Measurements from ENCODE around the gene ATP13A5.

ATP13A5 gene

DNA sequence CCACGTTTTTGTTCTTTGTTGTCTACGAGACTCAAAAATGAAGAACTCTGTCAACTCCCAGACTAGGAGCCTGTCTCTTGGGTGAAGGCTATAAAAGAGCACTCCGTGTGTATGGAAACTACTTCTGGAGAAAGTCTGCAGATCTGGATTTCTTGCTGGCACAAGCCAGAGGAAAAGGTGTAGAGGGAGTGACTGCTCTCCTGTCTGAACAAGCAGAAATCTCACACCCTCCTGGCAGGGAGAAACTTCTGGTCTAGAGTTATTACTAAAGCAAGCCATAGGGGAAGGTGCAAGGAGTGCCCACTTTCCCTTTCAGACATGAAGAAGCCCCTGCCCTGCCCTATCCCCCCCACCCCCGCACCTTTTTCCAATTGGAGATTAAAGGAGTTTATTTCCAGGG is 128.1 kb downstream of the ATP13A5 start:
- DNase-seq, result no peak

DNA sequence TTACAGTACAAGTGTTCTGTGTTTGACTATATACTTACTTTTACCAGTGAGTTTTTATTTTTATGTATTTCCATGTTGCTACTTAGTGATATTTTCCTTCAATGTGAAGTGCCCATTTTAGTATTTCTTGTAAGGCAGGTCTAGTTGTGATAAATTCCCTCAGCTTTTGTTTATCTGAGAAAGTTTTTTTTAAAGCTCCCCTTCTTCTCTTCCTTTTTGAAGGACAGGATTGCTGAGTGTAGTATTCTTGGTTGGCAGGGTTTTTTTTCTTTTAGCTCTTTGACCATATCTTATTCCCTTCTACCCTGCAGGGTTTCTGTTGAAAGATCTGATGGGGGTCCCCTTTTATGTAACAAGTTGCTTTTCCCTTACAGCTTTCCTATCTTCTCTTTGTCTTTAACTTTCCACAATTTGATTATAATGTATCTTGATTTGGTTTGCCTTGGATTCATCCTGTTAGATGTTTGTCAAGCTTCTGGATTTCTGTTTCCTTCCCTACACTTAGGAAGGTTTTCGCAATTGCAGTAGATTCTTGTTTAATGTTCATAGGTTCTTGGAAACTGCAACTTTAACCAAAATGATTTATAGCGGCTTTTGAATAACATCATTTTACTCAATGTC is 129.6 kb downstream of the ATP13A5 start:
- no peak for DNase-seq

DNA sequence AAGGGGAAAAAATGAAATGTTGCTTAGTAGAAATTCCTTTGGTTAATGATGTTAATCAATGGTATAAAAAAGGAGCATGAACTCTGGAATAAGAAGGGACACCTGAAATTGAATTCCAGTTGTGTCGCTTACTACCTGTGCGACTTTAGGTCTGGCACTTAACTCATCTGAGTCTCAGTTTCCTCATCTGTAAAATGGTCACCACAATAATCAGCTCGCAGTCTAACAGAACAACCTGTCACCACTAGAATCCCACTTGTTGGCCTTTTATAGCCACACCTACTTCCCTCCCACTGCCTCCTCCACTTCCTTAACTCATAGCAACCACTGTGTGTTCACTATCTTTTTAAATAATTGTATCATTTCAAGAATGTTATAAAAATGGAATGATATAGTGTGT is 135.0 kb downstream of the ATP13A5 start:
- no peak for DNase-seq

DNA sequence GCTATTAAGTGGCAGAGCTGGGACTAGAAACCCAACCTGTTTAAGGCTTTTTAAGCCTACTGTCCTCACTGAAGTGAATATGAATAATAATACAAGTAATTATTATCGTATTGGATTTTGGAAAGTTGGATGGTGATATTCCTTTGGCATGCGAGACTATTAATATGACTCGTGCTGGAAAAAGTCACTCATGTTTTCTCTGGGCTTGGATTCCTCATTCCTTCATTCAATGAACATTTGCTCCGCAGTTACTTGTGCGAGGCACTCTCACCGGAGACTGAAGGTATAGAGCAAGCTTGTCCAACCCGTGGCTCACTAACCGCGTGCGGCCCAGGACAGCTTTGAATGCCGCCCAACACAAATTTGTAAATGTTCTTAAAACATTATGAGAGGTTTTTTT is 136.8 kb downstream of the ATP13A5 start:
- no peak for DNase-seq

DNA sequence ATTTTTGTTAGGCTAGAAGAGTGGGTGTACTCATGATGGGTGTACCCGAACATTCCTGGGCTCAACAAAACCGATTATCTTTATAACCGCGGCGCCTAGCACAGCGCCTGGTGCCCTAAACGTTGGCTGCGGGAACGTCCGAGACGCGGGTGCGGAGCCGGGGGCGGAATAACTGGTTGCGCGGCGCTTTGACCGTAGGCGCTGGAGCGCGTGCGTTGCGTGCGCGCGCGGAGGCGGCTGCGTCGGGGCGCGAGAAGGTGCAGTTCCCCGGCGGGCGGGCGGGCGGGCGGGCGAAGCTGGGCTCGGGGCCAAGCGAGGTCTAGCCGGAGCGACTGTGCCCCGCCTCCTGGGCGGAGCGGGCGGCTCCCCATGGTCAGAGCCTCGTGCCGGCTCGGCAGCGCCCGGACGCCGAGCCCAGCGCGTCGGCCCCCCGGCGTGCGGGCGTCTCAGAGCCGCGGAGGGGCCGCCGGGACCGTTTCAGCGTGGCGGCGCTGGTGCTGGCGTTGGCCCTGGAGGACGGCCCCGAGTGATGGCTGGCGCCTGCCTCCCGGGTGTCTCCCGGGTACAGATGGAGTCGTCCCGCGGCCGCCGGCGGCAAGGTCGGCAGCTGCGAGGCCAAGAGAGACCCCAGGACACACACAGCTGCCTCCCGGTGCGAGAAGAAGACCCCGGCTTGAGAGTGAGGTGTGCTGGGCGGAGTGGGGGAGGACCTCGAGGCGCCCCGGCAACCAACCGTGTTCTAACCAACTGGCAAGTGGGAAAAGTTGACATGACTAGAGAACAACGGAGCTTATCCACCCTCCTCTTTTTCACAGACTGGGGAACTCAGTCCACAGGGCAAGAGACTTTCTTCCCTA is 137.5 kb downstream of the ATP13A5 start, which contains the start of gene PLAAT1:
PLAAT1 (plus strand) TSS at position 373 of the 857 bp plus-strand sequence. CDS start 14,429 bp downstream, outside the sequence.
- DNase-seq, result peak; percentile 37 to 90

DNA sequence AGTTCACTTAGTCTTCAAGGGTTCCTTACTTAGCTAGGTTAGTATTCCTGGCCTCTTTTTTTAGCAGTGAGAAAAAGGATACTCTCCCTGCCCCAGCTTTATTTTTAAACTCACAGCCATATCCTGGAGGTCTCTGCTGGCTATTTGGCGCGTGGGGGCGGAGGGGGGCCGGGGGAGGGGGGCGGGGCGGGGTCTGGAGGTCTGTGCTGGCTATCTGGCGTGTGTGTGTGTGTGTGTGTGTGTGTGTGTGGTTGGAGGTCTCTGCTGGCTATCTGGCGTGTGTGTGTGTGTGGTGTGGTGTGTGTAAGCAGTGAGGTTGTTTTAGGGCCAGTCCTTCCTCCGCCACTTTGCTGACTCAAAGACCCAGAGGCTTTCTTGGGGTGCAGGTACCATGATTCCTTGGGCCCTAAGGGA is 138.1 kb downstream of the ATP13A5 start:
- DNase-seq, result no peak

DNA sequence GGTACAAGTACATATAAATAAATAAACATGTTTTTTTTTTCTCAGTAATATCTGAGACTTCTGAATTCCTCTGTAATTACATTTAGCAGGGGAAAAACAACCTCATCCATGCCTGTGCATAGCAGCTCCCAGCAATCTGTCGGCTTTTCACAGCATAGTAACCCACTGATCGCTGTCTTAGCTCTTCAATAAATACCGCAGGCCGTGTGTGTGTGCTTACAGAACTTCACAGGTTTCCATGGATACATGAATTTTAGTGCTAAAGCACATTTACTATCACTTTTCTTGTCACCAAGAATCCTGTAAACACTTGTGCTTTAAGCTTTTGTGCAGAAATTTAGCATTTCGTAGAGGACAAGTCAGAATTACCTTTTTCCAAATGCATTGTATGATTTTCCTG is 141.5 kb downstream of the ATP13A5 start:
- DNase-seq, result no peak

DNA sequence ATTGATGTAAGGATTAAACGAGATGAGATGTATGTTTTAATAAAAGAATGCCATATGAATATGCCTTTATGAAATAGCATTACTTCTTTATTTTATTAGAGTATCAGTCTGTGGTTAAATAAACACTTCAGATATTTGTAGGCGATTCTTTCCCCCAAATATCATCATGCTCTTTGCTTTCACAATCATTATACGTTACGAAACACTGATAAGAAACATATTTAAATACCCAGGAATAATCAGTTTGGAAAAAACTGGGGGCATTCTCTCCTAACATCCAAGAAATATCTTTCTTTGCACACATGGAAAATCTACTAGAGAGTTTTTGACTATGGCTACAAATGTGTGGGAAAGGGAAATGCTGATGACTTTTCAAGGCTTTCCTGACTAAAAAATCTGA is 142.0 kb downstream of the ATP13A5 start:
- DNase-seq, result no peak

DNA sequence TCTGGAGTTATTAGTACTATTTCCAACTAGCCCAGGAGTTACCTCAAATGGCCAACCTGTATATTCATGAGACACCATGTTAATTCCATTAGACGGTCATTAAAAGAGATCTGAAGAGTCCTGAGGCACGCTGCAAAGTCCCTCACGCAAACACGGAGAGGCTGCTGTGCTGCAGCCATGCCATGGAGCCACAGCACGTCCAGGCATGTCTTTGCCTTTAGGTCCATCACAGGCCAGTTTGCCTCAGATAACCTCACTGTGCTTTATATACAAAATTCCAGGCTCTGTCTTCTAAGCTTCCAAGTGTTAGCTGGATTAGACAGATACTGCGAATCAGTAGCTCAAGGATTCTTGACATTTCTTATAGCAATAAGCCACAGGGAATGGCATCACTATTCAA is 147.4 kb downstream of the ATP13A5 start:
- DNase-seq, result no peak

DNA sequence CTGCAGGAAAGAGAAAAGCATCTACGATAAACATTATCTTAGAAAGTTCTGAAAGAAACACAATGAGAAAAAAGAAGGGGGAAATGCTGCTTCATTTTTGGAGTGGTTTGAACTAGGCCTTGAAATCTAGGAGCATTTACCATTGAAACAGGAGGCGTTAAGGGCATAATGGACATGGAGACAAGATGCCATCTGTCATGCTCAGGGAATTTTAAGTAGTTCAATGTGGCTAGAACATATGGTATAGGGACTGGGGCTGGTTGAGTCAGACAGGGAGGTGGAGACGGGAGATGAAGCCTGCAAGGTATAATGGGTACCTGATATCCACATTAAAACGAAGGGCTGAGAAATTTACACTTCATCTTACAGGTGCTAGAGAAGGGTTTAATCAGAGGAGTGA is 147.9 kb downstream of the ATP13A5 start:
- DNase-seq, result peak in 1 of 2 experiments; percentile 36

DNA sequence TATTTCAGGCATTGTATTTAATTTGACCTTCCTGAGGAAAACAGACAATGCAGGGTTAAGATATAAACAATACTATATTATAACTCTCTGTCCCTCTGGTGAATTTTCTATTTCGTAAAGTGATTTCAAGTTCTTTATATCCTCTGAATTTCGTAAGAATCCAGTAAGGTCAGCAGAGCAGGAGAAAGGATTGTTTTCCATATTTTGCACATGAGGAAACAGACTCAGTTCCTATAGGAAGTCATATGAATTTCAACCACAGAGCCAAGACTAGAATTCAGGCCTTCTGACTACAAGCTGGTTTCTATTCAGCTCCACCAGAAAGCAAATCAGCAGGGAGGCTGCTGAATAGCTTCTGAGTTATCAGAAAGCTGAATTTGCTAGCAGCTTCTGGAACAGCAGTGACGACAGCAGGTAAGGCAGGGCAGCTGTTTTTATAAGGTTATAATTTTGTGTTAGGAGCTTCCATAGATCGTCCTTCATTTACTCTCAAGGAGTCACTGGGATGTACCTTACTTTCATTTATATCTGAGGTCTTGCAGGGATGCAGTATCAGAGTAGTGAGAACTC is 148.6 kb downstream of the ATP13A5 start:
- DNase-seq, result no peak

DNA sequence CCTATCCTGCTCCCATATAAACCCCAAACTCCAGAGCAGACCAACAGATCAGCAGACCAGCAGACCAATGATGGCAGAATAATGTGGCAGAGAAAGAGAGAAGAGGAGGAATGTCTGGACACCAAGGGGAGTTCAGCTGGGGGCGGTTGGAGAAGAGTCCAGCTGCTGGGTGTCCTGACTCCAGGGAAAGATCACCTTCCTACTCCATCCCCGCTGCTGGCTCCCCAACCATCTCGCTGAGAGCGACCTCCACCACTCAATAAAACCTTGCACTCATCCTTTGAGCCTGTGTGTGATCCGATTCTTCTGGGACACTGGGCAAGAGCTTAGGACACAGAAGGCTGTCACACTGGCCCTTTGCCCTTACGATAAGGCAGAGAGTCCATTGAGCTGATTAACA is 150.3 kb downstream of the ATP13A5 start:
- no peak for DNase-seq

DNA sequence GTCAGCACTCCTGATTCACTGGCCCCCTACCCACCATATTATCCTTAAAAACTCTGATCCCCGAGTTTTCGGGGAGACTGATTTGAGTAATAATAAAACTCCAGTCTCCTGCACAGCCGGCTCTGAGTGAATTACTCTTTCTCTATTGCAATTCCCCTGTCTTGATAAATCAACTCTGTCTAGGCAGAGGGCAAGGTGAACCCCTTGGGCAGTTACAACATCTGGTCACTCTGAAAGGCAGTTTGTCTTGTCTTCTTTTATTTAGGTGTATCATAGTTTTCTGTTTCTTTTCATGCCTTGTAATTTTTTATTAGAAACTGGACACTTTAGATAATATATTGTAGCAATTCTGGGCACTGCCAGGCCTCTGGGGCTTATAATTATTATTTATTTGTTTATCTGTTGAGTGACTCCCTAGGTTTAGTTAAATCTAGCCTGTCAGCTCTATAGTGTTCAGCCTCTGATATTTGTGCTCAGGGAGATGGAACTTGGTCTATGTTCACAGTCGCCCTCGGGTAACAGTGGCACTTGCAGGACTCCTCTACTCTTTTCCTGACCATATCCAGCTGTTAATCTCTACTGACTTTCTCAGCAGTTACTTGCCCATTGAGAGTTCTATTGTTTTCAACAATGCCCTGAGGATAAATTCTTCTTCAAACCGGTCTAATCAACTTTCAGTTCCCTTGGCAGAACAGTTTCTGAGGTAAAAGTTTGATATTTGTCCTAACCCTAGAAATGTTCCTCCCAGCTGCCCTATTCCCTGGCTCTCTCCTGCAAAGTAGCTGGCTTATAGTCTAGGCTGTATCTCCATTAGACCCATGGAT is 153.0 kb downstream of the ATP13A5 start:
- DNase-seq, result no peak

Measured in NCI-H446 (cell line).